HuH-7 (cell line): ENCODE measurements around the gene ABHD4.
"Not testable (repeated sequence)": the region's sequence is repeated elsewhere in the genome, so short reads cannot be mapped to it uniquely, and the experiment has no call there.

Source experiments
- DNase-seq: peaks from one replicate; pipeline ENCODE4 v3.0.0; 2011; ENCODE audit warnings: low spot score

The ABHD4 gene

GRCh38 chr14:22561661-22562579, 36.2 kb upstream of the ABHD4 start:
- DNase-seq = no peak

GRCh38 chr14:22563987-22564386, 34.1 kb upstream of the ABHD4 start:
- no peak for DNase-seq

- DNase-seq = no peak
Measured at GRCh38 chr14:22564463-22564862, 33.6 kb upstream of the ABHD4 start.

GRCh38 chr14:22565391-22565945, 32.6 kb upstream of the ABHD4 start:
- DNase-seq = no peak

GRCh38 chr14:22566266-22566665, 31.8 kb upstream of the ABHD4 start:
- not testable (repeated sequence) for DNase-seq

- DNase-seq = no peak
Measured at GRCh38 chr14:22566845-22567244, 31.3 kb upstream of the ABHD4 start.

GRCh38 chr14:22567437-22567836, 30.7 kb upstream of the ABHD4 start:
- no peak for DNase-seq

GRCh38 chr14:22569106-22569736, 28.9 kb upstream of the ABHD4 start:
- DNase-seq = no peak

GRCh38 chr14:22569737-22570131, 28.4 kb upstream of the ABHD4 start:
- DNase-seq = no peak

GRCh38 chr14:22570132-22570949, 27.8 kb upstream of the ABHD4 start:
- peak; percentile 46 for DNase-seq

GRCh38 chr14:22572562-22573058, 25.5 kb upstream of the ABHD4 start:
- DNase-seq = no peak

- DNase-seq = no peak
Measured at GRCh38 chr14:22573804-22574203, 24.3 kb upstream of the ABHD4 start.

GRCh38 chr14:22577334-22577908, 20.7 kb upstream of the ABHD4 start:
- DNase-seq = no peak

- no peak for DNase-seq
Measured at GRCh38 chr14:22579236-22579635, 18.9 kb upstream of the ABHD4 start.

- no peak for DNase-seq
Measured at GRCh38 chr14:22579881-22580280, 18.2 kb upstream of the ABHD4 start.

- no peak for DNase-seq
Measured at GRCh38 chr14:22580625-22581024, 17.5 kb upstream of the ABHD4 start.

GRCh38 chr14:22583994-22584393, 14.1 kb upstream of the ABHD4 start:
- DNase-seq = no peak

- no peak for DNase-seq
Measured at GRCh38 chr14:22587247-22587646, 10.9 kb upstream of the ABHD4 start.

- not testable (repeated sequence) for DNase-seq
Measured at GRCh38 chr14:22587677-22588422, 10.2 kb upstream of the ABHD4 start.

GRCh38 chr14:22588526-22589095, 9.5 kb upstream of the ABHD4 start:
- no peak for DNase-seq
